CD4-positive, alpha-beta T cell treated with Interleukin-10 for 1 hour (primary cell): ENCODE measurements around the gene CMSS1.

ENCODE experiments used
- DNase-seq: peaks from one replicate; pipeline ENCODE4 v3.0.0-alpha.2; 2020

The CMSS1 gene

DNA sequence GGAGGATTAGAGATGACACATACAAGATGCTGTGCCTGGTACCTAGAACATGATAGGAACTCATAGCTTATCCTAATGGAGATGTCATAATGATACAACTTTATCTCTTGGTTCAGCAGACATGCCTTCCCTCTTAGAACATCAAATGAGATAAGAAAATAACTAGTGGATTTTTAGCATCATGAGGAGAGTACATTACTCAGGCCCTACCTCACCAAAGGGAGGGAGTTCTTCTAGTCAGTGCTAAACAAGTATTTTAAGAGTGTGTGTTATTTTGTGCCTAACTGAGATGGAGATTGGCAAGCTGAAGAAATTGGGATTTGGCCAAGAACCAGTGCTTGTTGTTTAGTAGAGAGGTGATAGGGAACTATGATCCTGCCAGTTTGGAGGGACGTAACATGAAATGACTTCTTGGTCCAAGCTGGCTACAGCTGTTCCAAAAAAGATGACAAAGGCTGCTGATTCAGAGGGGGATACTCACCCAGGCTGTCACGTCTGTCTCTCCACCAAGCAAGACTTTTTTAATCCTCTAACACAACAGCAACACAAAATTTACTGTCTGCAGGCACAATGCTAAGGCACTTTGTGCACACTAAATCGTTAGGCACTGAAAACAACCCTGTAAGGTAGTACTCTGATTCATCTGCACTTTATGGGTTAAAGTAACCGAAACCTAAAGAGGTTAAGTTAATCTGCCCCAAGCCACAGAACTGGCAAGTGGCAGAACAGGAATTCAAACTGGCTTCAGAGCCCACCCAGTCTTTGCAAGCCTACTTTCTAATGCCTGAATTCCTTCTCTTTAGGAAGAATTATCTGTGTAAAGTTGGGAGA lies 126.5 kb downstream of the CMSS1 start:
- no peak for DNase-seq

DNA sequence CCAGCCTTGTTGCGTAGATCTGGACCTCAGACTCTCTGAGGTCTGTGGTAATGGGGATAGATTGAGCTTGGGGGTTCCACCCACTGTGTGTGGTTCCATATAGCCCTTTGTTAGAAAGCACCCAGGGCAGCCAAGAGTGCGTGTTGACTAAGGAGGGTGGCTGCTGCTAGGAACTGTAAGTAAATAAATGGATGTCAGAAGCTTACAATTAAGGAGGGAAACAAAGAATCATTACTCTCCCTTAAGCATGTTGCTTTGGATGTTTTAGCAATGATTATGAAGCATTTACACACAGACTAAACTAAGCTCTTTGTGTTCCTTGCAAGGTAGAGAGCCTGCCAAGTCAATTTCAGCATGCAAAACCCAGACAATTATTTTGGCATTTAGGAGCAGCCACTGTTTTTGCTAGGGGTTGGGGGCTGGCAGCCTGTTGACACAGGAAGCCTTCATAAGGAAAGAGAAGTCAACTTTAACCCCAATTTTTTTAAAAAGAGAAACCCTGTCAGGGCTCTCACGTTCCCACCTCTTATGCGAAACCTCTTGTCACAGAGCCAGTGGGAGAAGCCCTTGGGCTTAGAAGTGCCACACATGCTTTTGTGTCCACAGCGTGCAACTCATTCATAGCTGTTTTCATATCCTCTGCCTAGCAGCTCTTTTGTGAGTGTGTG lies 127.8 kb downstream of the CMSS1 start:
- no peak for DNase-seq

DNA sequence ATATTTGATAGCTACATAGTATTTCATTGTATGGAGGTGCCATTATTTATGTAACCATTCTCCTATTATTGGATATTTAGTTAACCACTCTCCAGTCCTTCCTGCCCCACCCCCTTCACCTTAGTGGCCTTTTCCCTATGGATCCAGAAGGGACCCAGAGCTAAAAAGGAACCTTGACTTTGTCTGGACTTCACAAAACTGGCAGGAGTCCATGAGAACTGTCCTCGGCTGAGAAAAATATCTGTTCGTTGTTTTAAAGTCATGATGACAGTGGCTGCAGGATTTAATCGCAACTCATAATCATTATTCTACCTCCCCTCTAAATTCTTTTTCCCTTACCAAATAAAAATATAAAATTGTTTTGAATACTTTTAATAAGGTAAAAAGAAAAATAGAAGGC lies 129.7 kb downstream of the CMSS1 start:
- no peak for DNase-seq

GRCh38 chr3:99948467-99949089 lies 130.9 kb downstream of the CMSS1 start:
- no peak for DNase-seq

- no peak for DNase-seq
Observed at GRCh38 chr3:99949956-99950670, 132.5 kb downstream of the CMSS1 start.

GRCh38 chr3:99950921-99951320 lies 133.3 kb downstream of the CMSS1 start:
- no peak for DNase-seq

DNA sequence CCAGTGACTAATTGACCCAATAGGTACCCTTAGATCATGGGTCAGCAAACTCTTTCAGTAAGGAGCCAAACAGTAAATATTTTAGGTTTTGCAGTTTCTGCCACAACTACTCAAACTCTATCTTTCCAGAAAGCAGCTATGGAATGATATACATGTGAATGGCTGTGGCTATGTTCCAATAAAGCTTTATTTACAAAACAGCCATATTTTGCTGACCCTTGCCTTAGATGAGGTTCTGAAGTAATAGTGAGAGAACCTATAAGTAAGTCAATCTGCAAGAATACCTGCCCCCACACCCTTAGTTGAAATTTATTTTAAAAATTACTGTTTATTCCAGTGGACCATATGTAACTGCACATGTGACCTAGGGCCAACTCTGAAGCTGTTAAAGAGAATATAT lies 134.0 kb downstream of the CMSS1 start:
- no peak for DNase-seq

DNA sequence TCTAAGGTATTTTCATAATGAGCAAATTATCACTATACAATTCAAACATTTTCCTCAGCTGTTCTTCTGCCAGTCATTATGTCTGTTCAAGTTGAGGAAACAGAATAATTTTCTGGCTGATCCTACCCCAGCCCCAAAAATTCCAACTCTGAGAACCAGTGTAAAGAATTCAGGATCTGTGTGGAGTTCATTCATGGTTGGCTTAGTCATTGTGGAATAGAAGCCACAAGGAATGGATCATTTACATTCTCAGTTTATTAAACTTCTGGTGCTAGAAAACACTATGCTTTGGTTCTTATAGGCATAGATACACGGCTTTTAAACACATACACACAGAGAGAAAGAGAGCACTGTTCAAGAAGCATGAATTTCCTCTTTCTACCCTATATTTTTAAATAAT lies 134.6 kb downstream of the CMSS1 start:
- no peak for DNase-seq

- DNase-seq, result no peak
Observed at GRCh38 chr3:99953596-99953995, 135.9 kb downstream of the CMSS1 start.

- DNase-seq, result no peak
Observed at GRCh38 chr3:99954914-99955644, 137.4 kb downstream of the CMSS1 start.

- DNase-seq, result no peak
Observed at GRCh38 chr3:99955773-99956562, 138.3 kb downstream of the CMSS1 start.

DNA sequence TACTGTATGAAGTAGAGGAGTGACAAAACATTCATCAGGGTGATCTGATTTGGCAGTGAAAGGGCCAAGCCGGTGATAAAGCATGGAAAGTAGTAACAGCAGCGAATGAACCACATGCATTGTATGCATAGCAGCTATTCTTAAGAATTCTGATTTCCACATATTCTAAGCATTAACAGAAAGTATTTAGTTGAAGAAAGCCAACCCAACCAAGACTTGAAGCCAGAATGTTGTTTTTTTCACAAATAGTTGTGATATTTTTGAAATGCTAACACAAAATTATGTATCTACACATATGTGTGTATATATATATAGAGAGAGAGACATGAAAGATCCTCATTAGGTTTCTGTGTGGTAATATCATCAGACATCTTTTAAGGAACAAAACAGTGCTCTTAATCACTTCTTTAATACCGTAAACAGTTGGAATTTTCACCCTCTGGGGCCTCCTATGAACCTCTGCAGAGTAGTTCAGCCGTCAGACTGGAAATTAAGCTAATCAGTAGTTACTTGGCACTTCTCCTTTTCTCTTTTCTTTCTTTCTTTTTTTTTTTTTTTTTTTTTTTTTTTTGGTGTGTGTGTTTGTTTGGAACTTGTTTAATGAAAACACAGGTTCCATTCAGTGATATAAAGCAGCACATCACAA lies 139.6 kb downstream of the CMSS1 start:
- DNase-seq, result no peak

DNA sequence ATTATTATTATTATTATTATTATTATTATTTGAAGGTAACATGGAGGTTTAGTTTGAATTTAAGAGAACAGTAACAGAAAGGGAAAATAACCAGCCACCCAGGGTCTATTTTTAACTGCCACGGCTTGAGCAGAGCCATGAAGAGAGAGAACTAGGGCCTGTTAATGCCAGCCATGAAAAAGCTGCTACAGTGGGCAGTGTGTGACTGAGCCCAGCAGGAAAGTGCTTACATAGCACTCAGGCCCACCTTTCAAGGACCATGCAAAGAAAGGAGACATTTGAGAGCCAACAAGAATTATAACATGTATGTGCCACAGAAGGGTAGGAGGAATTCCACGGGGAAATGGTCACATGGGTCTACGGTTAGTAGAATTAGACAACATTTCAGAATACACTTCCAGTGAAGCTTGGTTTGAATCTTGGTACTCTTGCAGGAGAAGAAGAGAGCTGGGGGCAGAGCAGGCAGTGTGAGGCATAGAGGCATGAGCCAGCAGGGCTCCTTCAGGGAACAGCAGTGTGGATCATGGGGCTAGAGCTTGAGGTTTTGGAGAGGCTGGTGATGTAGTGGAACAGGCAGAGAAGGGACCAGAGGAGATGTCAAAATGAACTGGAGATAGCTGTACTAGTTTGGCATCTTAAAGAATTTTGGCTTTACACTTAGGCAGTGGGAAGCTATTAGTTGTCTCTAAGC lies 140.7 kb downstream of the CMSS1 start:
- DNase-seq, result no peak

GRCh38 chr3:99960123-99960878 lies 142.6 kb downstream of the CMSS1 start:
- DNase-seq, result no peak

DNA sequence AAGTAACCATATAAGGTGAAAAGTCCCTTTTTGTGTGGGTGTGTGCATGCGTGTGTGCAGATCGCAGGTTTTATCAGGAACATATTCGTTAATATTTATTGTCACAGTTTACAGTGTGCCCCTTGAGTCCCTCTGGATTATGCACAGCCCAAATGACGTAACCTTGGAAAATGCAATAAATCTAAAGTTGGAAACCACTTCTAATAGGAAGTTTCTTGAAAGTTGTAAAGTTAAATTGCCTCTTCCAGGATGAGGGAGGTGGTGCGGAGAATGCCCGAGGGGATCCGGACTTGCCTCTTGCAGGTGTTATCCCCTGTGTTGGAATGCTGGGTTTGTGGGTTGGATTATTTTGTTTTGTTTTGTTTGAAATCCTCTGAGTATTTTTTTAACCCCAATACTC lies 143.3 kb downstream of the CMSS1 start:
- DNase-seq, result no peak

- no peak for DNase-seq
Observed at GRCh38 chr3:99961756-99962515, 144.3 kb downstream of the CMSS1 start.

GRCh38 chr3:99962703-99963102 lies 145.0 kb downstream of the CMSS1 start:
- DNase-seq, result no peak

DNA sequence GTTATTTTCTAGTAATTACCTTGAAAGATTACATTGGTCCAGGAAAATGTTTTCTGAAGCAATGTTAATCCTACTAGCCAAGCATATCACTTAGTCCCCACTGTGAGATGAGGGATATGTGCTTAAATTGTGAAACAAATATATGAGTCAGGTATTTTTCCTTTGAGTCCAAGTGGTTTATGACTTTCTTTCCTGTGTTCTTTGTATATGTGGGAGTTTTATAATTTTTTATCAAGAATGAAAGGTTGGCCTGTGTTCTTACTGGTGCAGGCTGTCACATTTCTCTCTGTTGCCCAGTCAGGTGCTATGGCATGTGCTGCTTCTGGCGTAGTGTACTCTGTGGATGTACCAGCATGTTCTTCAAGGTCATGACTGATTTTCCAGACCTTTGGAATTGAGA lies 147.4 kb downstream of the CMSS1 start:
- no peak for DNase-seq
